Measurements from ENCODE around the gene CST7. TPM values are rescaled to one million over a fixed set of nuclear protein-coding genes. Genes with fewer than 3 reads are reported as not detected.

The CST7 gene
- total RNA-seq, 1 donor from 2014 or later, result 11.7 TPM

DNA sequence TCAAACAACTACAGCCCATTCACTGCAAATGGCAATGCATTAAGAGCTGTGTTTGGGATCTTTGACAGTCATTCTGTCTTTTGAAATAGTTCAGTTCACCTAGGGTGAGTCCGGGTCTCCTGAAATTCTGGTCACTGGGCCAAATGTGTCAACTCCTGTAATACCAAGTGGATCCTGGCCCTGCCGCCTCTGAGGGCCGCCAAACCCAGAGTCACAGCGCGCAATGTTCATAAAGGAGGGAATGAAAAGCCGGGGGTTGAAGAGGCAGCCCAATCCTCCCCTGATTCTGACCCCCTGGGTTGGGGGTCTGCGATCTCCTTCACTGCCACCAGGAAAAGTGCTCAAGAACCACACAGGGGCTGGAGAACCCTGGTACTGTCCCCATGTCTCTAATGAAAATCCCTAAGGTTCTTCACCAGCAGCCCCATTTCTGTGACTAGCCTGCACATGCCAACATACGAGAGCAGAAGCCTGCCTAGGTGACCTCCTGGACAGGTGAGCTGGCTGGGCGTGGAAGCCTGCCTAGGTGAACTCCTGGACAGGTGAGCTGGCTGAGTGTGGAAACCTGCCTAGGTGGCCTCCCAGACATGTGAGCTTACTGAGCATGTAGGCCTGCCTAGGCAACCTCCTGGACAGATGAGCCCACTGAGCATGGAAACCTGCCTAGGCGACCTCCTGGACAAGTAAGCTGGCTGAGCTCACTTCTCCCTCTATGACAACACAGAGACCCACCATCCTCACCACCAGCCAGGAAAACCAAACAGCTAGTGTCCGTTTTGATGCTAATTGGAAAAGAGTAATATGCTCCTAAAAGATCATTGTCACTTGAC lies 59.5 kb downstream of the CST7 start:
- intact Hi-C loops (cut with DNase I), result no loop called here
- Histone ChIP-seq H3K4me3 (no peak overlapping the region), H3K4me1 (no peaks in the 10 kb centered on the region), H3K27me3 (ENCODE audit: low read depth) (no peaks in the 10 kb centered on the region), H3K27ac (no peak overlapping the region), H3K36me3 (peaks cover 87% of the 10 kb centered on the region), H3K9me3 (no peaks in the 10 kb centered on the region)
- TF ChIP-seq, protein P1, sequence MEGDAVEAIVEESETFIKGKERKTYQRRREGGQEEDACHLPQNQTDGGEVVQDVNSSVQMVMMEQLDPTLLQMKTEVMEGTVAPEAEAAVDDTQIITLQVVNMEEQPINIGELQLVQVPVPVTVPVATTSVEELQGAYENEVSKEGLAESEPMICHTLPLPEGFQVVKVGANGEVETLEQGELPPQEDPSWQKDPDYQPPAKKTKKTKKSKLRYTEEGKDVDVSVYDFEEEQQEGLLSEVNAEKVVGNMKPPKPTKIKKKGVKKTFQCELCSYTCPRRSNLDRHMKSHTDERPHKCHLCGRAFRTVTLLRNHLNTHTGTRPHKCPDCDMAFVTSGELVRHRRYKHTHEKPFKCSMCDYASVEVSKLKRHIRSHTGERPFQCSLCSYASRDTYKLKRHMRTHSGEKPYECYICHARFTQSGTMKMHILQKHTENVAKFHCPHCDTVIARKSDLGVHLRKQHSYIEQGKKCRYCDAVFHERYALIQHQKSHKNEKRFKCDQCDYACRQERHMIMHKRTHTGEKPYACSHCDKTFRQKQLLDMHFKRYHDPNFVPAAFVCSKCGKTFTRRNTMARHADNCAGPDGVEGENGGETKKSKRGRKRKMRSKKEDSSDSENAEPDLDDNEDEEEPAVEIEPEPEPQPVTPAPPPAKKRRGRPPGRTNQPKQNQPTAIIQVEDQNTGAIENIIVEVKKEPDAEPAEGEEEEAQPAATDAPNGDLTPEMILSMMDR (IDR thresholded peaks at IDR 0.05), result no peak
- DNase-seq, result no peak
- no peak for ATAC-seq

Other genes starting within 250 kb of the CST7 start
- gene APMAP, start 43.5 kb downstream of the CST7 start, total RNA-seq, result 82.9 TPM
- gene ACSS1, start 108.9 kb downstream of the CST7 start, total RNA-seq, result 41.8 TPM
- gene VSX1, start 132.9 kb downstream of the CST7 start, total RNA-seq, result not detected
- 64.5 TPM for gene ENTPD6, start 246.4 kb downstream of the CST7 start, total RNA-seq

All from lower lobe of right lung (tissue), 2 donors.